HUES48 (cell line): ENCODE results near the gene HSD11B2.

Experiments used
- H3K27ac ChIP-seq: one replicate; pipeline ENCODE4 v1.7.0; 2013; ENCODE audit warnings: low read depth, low read length, inconsistent platforms
- H3K27me3 ChIP-seq: 2 replicates; pipeline ENCODE4 v1.6.1; 2013; ENCODE audit warnings: mild to moderate bottlenecking, low read length; ENCODE audit not compliant: control insufficient read depth, insufficient read depth
- H3K36me3 ChIP-seq: 2 replicates; pipeline ENCODE4 v1.6.1; 2013; ENCODE audit warnings: low read length; ENCODE audit not compliant: control insufficient read depth, insufficient read depth
- H3K4me1 ChIP-seq: 2 replicates; pipeline ENCODE4 v1.6.1; 2013; ENCODE audit warnings: mild to moderate bottlenecking, low read length; ENCODE audit not compliant: control insufficient read depth, insufficient read depth
- H3K4me3 ChIP-seq: 2 replicates; pipeline ENCODE4 v1.5.1; 2013; ENCODE audit warnings: mild to moderate bottlenecking, low read depth, low read length
- H3K9ac ChIP-seq: 2 replicates; pipeline ENCODE4 v1.6.1; 2013; ENCODE audit warnings: mild to moderate bottlenecking, low read depth, low read length, moderate library complexity
- H3K9me3 ChIP-seq: 2 replicates; pipeline ENCODE4 v1.6.1; 2013; ENCODE audit warnings: low read length; ENCODE audit not compliant: control insufficient read depth, insufficient read depth

The HSD11B2 gene

DNA sequence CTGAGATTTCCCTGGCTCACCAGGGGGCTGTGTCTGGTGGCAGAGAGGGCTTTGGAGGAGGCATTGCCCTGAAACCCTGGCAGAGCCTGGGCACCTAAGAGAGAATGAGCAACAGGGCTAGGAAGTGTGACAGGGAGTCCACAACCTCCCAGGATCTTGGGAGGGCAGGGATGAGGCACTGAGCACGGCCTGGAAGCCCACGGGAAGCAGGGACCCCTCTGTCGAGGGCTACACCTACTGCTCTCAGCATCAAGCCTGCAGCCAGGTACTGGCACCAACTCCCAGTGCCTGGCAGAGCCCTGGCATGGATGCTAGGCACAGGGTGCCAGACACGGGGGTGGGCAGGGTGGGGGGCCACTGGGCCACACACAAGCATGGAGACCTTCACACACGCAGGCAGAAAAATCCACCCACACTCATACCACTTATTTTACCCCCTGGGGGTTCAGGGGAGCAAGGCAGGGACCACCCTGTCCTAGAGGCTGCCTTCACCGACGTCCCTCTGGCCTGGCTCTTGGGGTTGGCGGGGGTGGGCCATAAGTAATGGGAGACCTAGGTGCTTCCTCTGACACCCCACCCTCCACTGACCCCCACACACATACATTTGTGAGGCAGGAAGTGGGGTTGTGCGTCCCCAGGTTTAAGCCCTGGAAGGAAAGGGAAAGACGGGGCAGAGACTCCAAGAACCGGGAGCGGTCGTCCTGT is 970 bp upstream of the HSD11B2 start:
- H3K9ac ChIP-seq, result peak overlapping the region; percentile 74
- peaks cover 38% of the 10 kb centered on the region for H3K4me1 ChIP-seq
- peaks cover 22% of the 10 kb centered on the region for H3K27me3 ChIP-seq
- no peaks in the 10 kb centered on the region for H3K9me3 ChIP-seq
- H3K36me3 ChIP-seq, result no peaks in the 10 kb centered on the region
- H3K27ac ChIP-seq, result no peak overlapping the region
- H3K4me3 ChIP-seq, result peak overlapping the region; percentile 80

DNA sequence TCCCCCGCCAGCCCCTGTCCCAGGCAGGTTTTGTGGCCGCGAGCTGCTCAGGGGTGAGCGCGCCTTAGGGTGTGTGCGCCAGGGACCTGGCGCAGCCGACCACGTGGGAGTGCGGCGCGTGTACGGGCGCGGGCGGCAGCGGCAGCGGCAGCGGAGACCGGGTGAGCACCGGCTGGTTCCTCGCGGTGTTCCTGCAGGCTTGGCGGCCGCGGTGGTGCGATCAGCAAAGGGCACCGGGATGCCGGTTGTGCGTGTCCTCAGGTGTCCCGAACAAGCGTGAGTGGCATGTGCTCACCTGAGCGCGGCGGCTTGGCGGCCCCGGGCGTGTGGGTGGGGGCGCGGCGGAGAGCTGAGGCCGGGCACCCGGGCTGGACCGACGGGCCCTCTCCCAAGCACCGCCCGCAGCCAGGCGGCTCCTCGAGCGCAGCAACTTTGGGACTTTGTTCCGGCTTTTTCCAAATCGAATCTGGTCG is 381 bp upstream of the HSD11B2 start:
- H3K36me3 ChIP-seq, result 0 out of 2 replicates have a peak, but pooled peaks cover under 1% of the 10 kb centered on the region
- H3K27me3 ChIP-seq, result peaks cover 22% of the 10 kb centered on the region
- H3K4me1 ChIP-seq, result peaks cover 32% of the 10 kb centered on the region
- peak overlapping the region; percentile 27 for H3K27ac ChIP-seq
- H3K9me3 ChIP-seq, result no peaks in the 10 kb centered on the region
- peak overlapping the region; percentile 74 for H3K9ac ChIP-seq
- peak overlapping the region; percentile 80 for H3K4me3 ChIP-seq

DNA sequence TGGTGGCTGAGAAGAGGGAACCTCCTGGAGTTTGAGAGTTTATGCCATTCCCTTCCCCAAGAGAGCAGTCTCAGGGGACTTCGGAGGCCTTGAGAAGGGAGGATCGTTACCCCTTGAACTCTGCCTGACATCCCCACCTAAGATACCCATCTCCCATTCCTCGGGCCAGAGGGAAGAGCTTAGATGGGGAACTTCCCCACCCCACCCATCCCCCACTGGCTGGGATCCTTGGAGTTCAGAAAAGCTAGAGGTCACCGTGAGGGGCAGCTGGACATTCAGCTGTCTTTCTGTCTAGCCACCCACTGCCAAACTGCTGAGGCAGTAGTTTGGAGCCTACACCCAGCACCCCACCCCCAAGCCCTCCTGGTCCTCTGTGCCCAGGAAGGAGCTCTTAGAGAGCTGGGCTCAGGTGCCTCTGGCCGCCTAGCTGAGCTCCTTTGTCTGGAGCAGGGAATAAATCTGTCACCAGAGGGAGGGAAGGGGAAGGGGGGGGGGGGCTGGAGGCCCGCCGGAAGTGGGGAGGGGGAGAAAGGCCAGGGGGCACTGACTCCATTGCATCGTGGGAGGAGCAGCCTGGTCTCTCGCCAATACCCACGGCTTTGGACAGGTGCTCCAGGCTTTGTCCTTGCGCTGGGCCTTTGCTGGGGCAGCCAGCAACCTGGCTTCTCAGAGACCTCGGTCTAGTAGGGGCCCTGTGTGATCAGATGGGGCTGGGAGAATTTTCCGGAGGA is 1.0 kb downstream of the HSD11B2 start:
- peak overlapping the region; percentile 57 for H3K9ac ChIP-seq
- H3K4me1 ChIP-seq, result peaks cover 27% of the 10 kb centered on the region
- H3K27me3 ChIP-seq, result peaks cover 21% of the 10 kb centered on the region
- peak overlapping the region; percentile 88 for H3K4me3 ChIP-seq
- no peak overlapping the region for H3K27ac ChIP-seq
- H3K36me3 ChIP-seq, result peaks cover 8% of the 10 kb centered on the region
- H3K9me3 ChIP-seq, result no peaks in the 10 kb centered on the region

DNA sequence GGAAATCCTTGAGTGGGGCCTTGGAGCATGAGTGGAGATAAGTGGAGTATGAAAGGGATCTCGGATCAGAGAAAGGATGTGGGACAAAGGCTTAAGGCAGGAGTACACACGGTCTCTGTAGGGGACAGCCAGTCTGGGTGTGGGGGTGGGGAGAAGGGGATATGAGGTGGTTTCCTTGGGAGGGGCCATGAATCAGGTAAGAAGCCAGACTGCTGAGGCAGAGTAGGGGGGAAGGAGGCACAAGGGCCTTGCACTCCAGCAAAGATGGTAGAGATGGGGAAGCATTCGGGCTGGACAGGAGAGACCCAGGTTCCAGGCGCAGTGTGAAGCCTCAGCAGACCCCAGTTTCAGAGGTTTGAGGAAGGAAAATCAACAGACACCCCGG is 1.6 kb downstream of the HSD11B2 start:
- H3K27ac ChIP-seq, result no peak overlapping the region
- H3K4me1 ChIP-seq, result peaks cover 27% of the 10 kb centered on the region
- H3K36me3 ChIP-seq, result peaks cover 14% of the 10 kb centered on the region
- peak overlapping the region; percentile 50 for H3K4me3 ChIP-seq
- peak overlapping the region; percentile 44 for H3K9ac ChIP-seq
- peaks cover 19% of the 10 kb centered on the region for H3K27me3 ChIP-seq
- no peaks in the 10 kb centered on the region for H3K9me3 ChIP-seq

- peaks cover 19% of the 10 kb centered on the region for H3K27me3 ChIP-seq
- H3K27ac ChIP-seq, result no peak overlapping the region
- no peak overlapping the region for H3K4me3 ChIP-seq
- no peaks in the 10 kb centered on the region for H3K9me3 ChIP-seq
- H3K36me3 ChIP-seq, result peaks cover 21% of the 10 kb centered on the region
- no peak overlapping the region for H3K9ac ChIP-seq
- peaks cover 27% of the 10 kb centered on the region for H3K4me1 ChIP-seq
Observed at GRCh38 chr16:67433131-67433719, 2.3 kb downstream of the HSD11B2 start.

- no peaks in the 10 kb centered on the region for H3K9me3 ChIP-seq
- no peak overlapping the region for H3K9ac ChIP-seq
- no peaks in the 10 kb centered on the region for H3K27me3 ChIP-seq
- H3K4me3 ChIP-seq, result no peak overlapping the region
- H3K36me3 ChIP-seq, result peaks cover 28% of the 10 kb centered on the region
- peaks cover 14% of the 10 kb centered on the region for H3K4me1 ChIP-seq
- no peak overlapping the region for H3K27ac ChIP-seq
Observed at GRCh38 chr16:67435758-67436164, 4.8 kb downstream of the HSD11B2 start.

GRCh38 chr16:67436640-67437193 is 5.8 kb downstream of the HSD11B2 start:
- no peaks in the 10 kb centered on the region for H3K27me3 ChIP-seq
- peaks cover 28% of the 10 kb centered on the region for H3K36me3 ChIP-seq
- H3K9ac ChIP-seq, result no peak overlapping the region
- no peak overlapping the region for H3K4me3 ChIP-seq
- peaks cover 12% of the 10 kb centered on the region for H3K4me1 ChIP-seq
- H3K27ac ChIP-seq, result no peak overlapping the region
- H3K9me3 ChIP-seq, result no peaks in the 10 kb centered on the region

- Histone ChIP-seq H3K4me1 (peaks cover 6% of the 10 kb centered on the region; the same call in 1 of the 2 replicates), H3K27ac (no peak overlapping the region), H3K4me3 (no peak overlapping the region), H3K27me3 (no peaks in the 10 kb centered on the region), H3K36me3 (peaks cover 28% of the 10 kb centered on the region), H3K9me3 (no peaks in the 10 kb centered on the region), H3K9ac (no peak overlapping the region)
Observed at GRCh38 chr16:67437513-67437912, 6.6 kb downstream of the HSD11B2 start.

DNA sequence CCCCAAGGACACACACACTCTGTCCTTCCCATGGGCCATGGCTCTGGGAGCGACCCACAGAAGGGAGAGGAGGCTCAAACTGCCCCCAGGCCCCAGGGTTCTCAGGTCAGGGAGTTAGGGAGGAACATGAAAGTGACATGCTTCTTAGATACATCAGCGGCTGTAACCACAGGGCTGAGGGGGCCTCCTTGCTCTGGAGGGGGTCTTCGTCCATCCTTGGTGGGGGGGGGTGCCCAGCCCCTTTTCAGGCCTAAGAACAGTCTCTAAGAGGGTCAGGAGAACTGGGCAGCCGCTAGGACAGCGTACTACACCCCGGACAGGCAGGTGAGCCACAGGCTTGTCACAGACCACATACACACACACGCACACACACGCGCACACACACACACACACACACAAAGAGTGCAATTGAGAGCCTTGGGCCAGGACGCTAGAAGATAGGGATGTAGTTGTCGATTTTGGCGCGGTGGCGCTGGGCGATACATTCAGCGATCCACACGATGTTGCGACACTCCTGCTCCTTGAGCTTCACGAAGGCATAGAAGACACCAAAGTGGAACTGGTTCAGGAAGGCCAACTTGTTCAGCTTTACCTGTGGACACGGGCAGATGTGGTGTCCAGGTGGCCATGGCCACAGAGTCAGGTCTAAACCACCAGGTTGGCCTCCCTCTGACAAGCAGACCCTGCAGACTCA is 7.3 kb downstream of the HSD11B2 start:
- peaks cover 28% of the 10 kb centered on the region for H3K36me3 ChIP-seq
- H3K4me3 ChIP-seq, result no peak overlapping the region
- no peaks in the 10 kb centered on the region for H3K9me3 ChIP-seq
- no peaks in the 10 kb centered on the region for H3K27me3 ChIP-seq
- H3K9ac ChIP-seq, result no peak overlapping the region
- H3K27ac ChIP-seq, result no peak overlapping the region
- H3K4me1 ChIP-seq, result no peaks in the 10 kb centered on the region

DNA sequence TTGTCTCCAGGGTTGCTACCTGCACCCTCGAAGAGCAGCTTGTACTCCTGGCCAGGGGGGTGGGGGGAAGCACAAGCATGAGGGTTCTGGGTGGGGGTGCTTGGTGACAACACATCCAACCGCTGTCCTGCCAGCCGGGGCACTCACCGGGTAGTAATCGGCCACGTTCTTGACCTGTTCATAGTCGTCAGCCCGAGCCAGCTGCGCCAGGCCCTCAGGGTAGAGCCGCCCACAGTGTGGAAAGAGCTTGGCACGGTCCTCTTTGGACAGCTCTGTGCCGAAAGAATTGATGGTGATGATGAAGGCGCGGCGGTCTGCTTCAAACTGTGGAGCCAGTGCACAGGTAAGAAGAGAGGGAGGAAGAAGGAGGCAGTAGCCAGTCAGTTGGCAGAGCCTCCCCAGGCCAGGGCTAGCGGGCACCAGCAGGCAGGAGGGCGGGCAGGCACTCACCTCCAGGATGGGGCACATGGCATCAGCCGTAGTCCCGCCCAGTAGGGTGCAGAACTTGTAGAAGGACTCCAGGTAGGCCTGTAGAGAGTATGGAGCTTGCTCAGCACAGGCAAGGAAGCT is 8.0 kb downstream of the HSD11B2 start:
- Histone ChIP-seq H3K4me3 (no peak overlapping the region), H3K4me1 (no peaks in the 10 kb centered on the region), H3K27me3 (no peaks in the 10 kb centered on the region), H3K9ac (no peak overlapping the region), H3K27ac (no peak overlapping the region), H3K36me3 (peaks cover 28% of the 10 kb centered on the region), H3K9me3 (no peaks in the 10 kb centered on the region)
